ENCODE data around the gene CERS6. TPM values are rescaled to one million over a fixed set of nuclear protein-coding genes. Genes with fewer than 3 reads are reported as not detected.

Gene CERS6
- total RNA-seq, 1 donor from 2014 or later = 17.7 TPM

- no peak for DNase-seq (ENCODE audit: low read depth)
- TF ChIP-seq CTCF (IDR thresholded peaks at IDR 0.05; ENCODE audit: insufficient read depth, low read length, poor library complexity, severe bottlenecking) = no peak
- no peak overlapping the region for H3K4me3 ChIP-seq (ENCODE audit: low read depth, low read length)
- H3K27me3 ChIP-seq (ENCODE audit: control insufficient read depth, insufficient read depth, low read length) = no peaks in the 10 kb centered on the region
- H3K36me3 ChIP-seq (ENCODE audit: control insufficient read depth, insufficient read depth, low read length) = no peaks in the 10 kb centered on the region
These were observed 136.2 kb downstream of the CERS6 start for GRCh38 chr2:168592181-168592831.

GRCh38 chr2:168593713-168594112 lies 137.6 kb downstream of the CERS6 start:
- H3K4me3 ChIP-seq (ENCODE audit: low read depth, low read length) = no peak overlapping the region
- no peaks in the 10 kb centered on the region for H3K27me3 ChIP-seq (ENCODE audit: control insufficient read depth, insufficient read depth, low read length)
- H3K36me3 ChIP-seq (ENCODE audit: control insufficient read depth, insufficient read depth, low read length) = no peaks in the 10 kb centered on the region
- no peak for TF ChIP-seq CTCF (IDR thresholded peaks at IDR 0.05; ENCODE audit: insufficient read depth, low read length, poor library complexity, severe bottlenecking)
- DNase-seq (ENCODE audit: low read depth) = no peak

GRCh38 chr2:168594778-168595177 lies 138.7 kb downstream of the CERS6 start:
- no peak for DNase-seq (ENCODE audit: low read depth)
- Histone ChIP-seq H3K27me3 (ENCODE audit: control insufficient read depth, insufficient read depth, low read length) (no peaks in the 10 kb centered on the region), H3K36me3 (ENCODE audit: control insufficient read depth, insufficient read depth, low read length) (no peaks in the 10 kb centered on the region), H3K4me3 (ENCODE audit: low read depth, low read length) (no peak overlapping the region)
- no peak for TF ChIP-seq CTCF (IDR thresholded peaks at IDR 0.05; ENCODE audit: insufficient read depth, low read length, poor library complexity, severe bottlenecking)

GRCh38 chr2:168596881-168597655 lies 141.0 kb downstream of the CERS6 start:
- DNase-seq (ENCODE audit: low read depth) = no peak
- H3K4me3 ChIP-seq (ENCODE audit: low read depth, low read length) = no peak overlapping the region
- H3K27me3 ChIP-seq (ENCODE audit: control insufficient read depth, insufficient read depth, low read length) = no peaks in the 10 kb centered on the region
- TF ChIP-seq CTCF (IDR thresholded peaks at IDR 0.05; ENCODE audit: insufficient read depth, low read length, poor library complexity, severe bottlenecking) = no peak
- no peaks in the 10 kb centered on the region for H3K36me3 ChIP-seq (ENCODE audit: control insufficient read depth, insufficient read depth, low read length)

GRCh38 chr2:168599738-168600137 lies 143.7 kb downstream of the CERS6 start:
- no peaks in the 10 kb centered on the region for H3K27me3 ChIP-seq (ENCODE audit: control insufficient read depth, insufficient read depth, low read length)
- no peak for DNase-seq (ENCODE audit: low read depth)
- TF ChIP-seq CTCF (IDR thresholded peaks at IDR 0.05; ENCODE audit: insufficient read depth, low read length, poor library complexity, severe bottlenecking) = no peak
- H3K36me3 ChIP-seq (ENCODE audit: control insufficient read depth, insufficient read depth, low read length) = no peaks in the 10 kb centered on the region
- no peak overlapping the region for H3K4me3 ChIP-seq (ENCODE audit: low read depth, low read length)
